ENCODE data around the gene NOL6.

NOL6 gene

GRCh38 chr9:33475357-33475756 lies 1.6 kb upstream of the NOL6 start:
- DNase-seq (ENCODE audit: low read depth), result no peak
- no peak for TF ChIP-seq CTCF (IDR thresholded peaks at IDR 0.05; ENCODE audit: control insufficient read depth, extremely low read depth, insufficient read depth)
- no peak overlapping the region for H3K4me3 ChIP-seq (ENCODE audit: low read depth, low read length)

- TF ChIP-seq CTCF (IDR thresholded peaks at IDR 0.05; ENCODE audit: control insufficient read depth, extremely low read depth, insufficient read depth), result no peak
- H3K4me3 ChIP-seq (ENCODE audit: low read depth, low read length), result peak overlapping the region; percentile 97
- no peak for DNase-seq (ENCODE audit: low read depth)
These were observed 676 bp downstream of the NOL6 start for GRCh38 chr9:33472881-33473615.

GRCh38 chr9:33472171-33472880 lies 1.4 kb downstream of the NOL6 start:
- no peak for DNase-seq (ENCODE audit: low read depth)
- TF ChIP-seq CTCF (IDR thresholded peaks at IDR 0.05; ENCODE audit: control insufficient read depth, extremely low read depth, insufficient read depth), result no peak
- H3K4me3 ChIP-seq (ENCODE audit: low read depth, low read length), result peak overlapping the region; percentile 97

GRCh38 chr9:33471361-33471760 lies 2.4 kb downstream of the NOL6 start:
- H3K4me3 ChIP-seq (ENCODE audit: low read depth, low read length), result no peak overlapping the region
- DNase-seq (ENCODE audit: low read depth), result no peak
- TF ChIP-seq CTCF (IDR thresholded peaks at IDR 0.05; ENCODE audit: control insufficient read depth, extremely low read depth, insufficient read depth), result no peak

- no peak for TF ChIP-seq CTCF (IDR thresholded peaks at IDR 0.05; ENCODE audit: control insufficient read depth, extremely low read depth, insufficient read depth)
- no peak for DNase-seq (ENCODE audit: low read depth)
These were observed 3.8 kb downstream of the NOL6 start for GRCh38 chr9:33469891-33470290.

GRCh38 chr9:33468797-33469621 lies 4.7 kb downstream of the NOL6 start:
- TF ChIP-seq CTCF (IDR thresholded peaks at IDR 0.05; ENCODE audit: control insufficient read depth, extremely low read depth, insufficient read depth), result no peak
- H3K4me3 ChIP-seq (ENCODE audit: low read depth, low read length), result no peak overlapping the region
- no peak for DNase-seq (ENCODE audit: low read depth)

More at GRCh38 chr9:33469891-33470290, 3.8 kb downstream of the NOL6 start:
- no peak overlapping the region for H3K4me3 ChIP-seq (ENCODE audit: low read depth, low read length)

Data from LNCaP clone FGC (cell line).